GM19328 (cell line): Measurements from ENCODE around the gene ACTN4.

Source experiments
- ATAC-seq: cut with Tn5 transposase; IDR thresholded peaks from one replicate; pipeline ENCODE4 v1.9.1; 2021; ENCODE audit warnings: mild to moderate bottlenecking, moderate library complexity; ENCODE audit not compliant: unreplicated experiment

Gene ACTN4

GRCh38 chr19:38635483-38636399, 11.7 kb upstream of the ACTN4 start:
- no peak for ATAC-seq

- ATAC-seq, result no peak
Measured at GRCh38 chr19:38638461-38638860, 9.0 kb upstream of the ACTN4 start.

- no peak for ATAC-seq
Measured at GRCh38 chr19:38639679-38640078, 7.8 kb upstream of the ACTN4 start.

DNA sequence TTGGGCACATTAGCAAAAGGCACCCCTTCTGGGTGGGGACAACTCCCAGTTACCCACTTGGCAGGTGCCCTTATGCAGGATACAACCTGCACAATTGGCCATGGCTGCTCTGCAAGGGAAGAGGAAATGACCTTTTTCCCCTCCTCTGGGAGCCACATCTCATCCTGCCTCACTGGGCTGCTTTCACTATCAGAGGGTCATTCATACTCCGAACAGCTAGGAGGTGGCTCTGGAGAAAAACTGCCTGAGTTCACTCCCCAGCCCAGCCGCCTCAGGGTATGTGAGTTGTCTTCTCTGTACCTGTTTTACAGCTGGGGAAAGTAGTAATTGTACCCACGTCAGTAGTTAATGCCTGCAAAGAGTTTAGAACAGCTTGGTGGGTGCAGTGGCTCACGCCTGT, 7.1 kb upstream of the ACTN4 start:
- no peak for ATAC-seq

- no peak for ATAC-seq
Measured at GRCh38 chr19:38642176-38642575, 5.3 kb upstream of the ACTN4 start.

- no peak for ATAC-seq
Measured at GRCh38 chr19:38644719-38645118, 2.7 kb upstream of the ACTN4 start.

- no peak for ATAC-seq
Measured at GRCh38 chr19:38647966-38648768, 718 bp downstream of the ACTN4 start.

- no peak for ATAC-seq
Measured at GRCh38 chr19:38648769-38649304, 1.4 kb downstream of the ACTN4 start.

- no peak for ATAC-seq
Measured at GRCh38 chr19:38649305-38650171, 2.1 kb downstream of the ACTN4 start.

DNA sequence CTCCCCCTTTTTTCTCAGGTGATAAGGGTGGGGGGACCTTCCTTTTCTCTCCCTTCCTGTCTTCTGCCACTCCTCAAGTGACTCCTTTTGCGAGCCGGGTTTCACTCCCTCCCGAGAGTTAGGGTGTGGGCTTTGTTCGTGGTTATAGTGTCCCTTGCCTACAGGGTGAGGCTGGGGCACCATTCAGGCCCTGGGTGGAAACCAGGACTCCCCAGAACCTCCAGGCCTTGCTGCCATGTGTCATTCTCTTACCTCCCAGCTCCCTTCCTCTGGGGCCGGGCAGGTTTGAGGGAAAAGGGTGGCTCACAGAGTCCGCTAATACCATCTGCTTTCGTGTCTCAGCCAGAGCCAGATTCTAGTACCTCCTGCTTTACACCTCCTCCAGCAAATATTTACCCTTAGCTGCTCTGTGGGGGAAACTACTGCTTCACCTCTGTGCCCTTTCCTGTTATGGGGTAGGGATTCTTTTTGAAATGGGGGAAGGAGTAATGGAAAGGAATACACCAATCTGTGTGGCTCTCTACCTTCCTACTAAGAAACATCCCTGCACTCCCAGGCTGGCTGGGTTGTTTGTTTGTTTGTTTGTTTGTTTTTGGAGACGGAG, 2.8 kb downstream of the ACTN4 start:
- no peak for ATAC-seq

DNA sequence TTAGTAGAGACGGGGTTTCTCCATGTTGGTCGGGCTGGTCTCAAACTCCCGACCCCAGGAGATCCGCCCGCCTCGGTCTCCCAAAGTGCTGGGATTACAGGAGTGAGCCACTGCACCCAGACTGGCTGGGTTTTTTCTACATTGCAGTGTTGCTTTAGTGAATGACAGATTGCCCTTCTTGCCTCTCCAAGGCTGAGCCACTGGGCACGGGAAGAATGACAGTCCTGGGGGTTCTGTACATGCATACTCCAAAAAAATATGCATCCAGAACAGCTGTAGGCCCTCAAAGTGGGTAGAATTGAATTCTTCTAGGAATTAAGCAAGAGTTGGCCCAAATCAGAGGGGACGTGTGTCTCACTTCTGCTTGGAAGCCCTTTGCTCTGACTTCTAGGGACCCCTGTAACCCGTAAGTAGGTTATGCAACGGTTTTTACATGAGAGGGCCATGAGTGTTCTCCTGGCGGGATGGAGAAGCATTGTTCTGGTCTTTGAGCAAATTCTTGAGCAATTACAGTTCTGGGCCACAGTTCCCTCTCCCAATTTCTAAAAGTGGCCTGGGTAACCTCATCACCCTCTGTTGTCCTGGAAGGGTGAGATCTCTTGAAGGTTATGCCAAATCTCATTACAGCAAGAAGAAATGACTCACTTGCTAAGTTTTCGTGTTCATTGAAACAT, 3.6 kb downstream of the ACTN4 start:
- no peak for ATAC-seq

GRCh38 chr19:38653028-38653571, 5.7 kb downstream of the ACTN4 start:
- no peak for ATAC-seq

DNA sequence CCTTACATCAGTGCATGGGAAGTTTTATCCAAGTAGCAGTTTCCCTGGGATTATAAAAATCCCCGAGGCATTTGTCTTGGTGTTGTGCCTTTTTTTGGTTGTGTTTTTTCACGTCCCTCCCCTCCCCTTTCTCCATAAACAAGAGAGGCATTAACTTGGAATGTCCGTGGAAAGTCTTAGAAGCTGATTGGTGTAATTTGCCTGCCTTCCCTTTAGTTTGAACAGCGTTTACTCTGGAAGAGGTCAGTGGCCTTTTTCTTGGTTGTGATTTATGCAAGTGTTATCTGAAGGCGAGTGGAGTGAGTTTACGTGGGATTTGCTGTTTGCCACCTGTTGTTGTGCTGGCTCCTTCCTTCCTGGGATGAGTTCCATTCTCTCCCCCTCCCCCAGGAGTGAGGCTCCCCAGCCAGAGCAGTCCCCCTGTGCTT, 7.2 kb downstream of the ACTN4 start:
- no peak for ATAC-seq

GRCh38 chr19:38655148-38655824, 7.8 kb downstream of the ACTN4 start:
- no peak for ATAC-seq

GRCh38 chr19:38656171-38656981, 8.9 kb downstream of the ACTN4 start:
- no peak for ATAC-seq

GRCh38 chr19:38657633-38658222, 10.3 kb downstream of the ACTN4 start:
- ATAC-seq, result no peak

GRCh38 chr19:38658462-38659306, 11.2 kb downstream of the ACTN4 start:
- no peak for ATAC-seq
